Thyroid gland (tissue), 4 donors: ENCODE data around the gene TNNI3.

Experiments used
- POLR2A ChIP-seq, 2 donors: fragments of 450-650 bp; IDR thresholded peaks; one replicate each; pipeline ENCODE4 v1.6.1; 2017; ENCODE audit warnings: antibody characterized with exemption in 2 of 2, mild to moderate bottlenecking in 2 of 2, moderate library complexity in 1 of 2
- TF ChIP-seq, protein P1 (sequence below), 6 experiments: fragments of 200-600 bp in 3 of 6; fragments of 450-650 bp in 3 of 6; sonication (generic) in 3 of 6; IDR thresholded peaks; one replicate each; pipeline ENCODE4 v1.5.1; 2016 to 2019; ENCODE audit warnings: antibody characterized with exemption in 6 of 6, mild to moderate bottlenecking in 2 of 6, inconsistent platforms in 1 of 6, moderate library complexity in 1 of 6

DNA sequence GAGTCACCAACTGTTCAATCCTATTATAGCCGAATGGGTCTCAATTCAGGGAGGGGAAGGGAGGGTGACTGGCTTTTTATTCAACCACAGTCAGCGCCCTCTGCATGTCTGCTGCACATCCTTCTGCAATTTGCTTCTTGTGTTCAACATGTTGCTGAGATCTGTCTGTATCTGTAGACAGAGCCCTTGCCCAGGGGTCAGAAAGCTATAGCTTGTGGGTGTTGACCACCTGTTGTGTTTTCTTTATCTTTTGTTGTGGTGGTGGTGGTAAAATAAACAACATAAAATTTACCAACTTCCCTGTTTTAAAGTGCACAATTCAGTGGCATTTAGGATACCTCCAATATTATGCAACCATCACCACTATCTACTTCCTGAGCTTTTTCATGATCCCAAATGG, 52.3 kb downstream of the TNNI3 start:
- TF ChIP-seq, protein P1, sequence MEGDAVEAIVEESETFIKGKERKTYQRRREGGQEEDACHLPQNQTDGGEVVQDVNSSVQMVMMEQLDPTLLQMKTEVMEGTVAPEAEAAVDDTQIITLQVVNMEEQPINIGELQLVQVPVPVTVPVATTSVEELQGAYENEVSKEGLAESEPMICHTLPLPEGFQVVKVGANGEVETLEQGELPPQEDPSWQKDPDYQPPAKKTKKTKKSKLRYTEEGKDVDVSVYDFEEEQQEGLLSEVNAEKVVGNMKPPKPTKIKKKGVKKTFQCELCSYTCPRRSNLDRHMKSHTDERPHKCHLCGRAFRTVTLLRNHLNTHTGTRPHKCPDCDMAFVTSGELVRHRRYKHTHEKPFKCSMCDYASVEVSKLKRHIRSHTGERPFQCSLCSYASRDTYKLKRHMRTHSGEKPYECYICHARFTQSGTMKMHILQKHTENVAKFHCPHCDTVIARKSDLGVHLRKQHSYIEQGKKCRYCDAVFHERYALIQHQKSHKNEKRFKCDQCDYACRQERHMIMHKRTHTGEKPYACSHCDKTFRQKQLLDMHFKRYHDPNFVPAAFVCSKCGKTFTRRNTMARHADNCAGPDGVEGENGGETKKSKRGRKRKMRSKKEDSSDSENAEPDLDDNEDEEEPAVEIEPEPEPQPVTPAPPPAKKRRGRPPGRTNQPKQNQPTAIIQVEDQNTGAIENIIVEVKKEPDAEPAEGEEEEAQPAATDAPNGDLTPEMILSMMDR (IDR thresholded peaks at IDR 0.05), result no peak
- TF ChIP-seq POLR2A (IDR thresholded peaks at IDR 0.05), result no peak
